RWPE2 (cell line): ENCODE data around the gene SGTB.

Experiments used
- ATAC-seq: fragments of 200-7000 bp; cut with Tn5 transposase; 3 replicates; pipeline ENCODE4 v1.9.1; 2021; ENCODE audit warnings: low read depth
- DNase-seq: peaks from one replicate; pipeline ENCODE4 v3.0.0-alpha.2; 2020; ENCODE audit warnings: low spot score
- H3K27ac ChIP-seq: fragments of 450-650 bp; 2 replicates; pipeline ENCODE4 v1.5.1; 2017; ENCODE audit warnings: mild to moderate bottlenecking; ENCODE audit not compliant: poor library complexity, severe bottlenecking
- H3K27me3 ChIP-seq: fragments of 250-450 bp; sonication (Bioruptor Pico); 2 replicates; pipeline ENCODE4 v1.5.1; 2021; ENCODE audit warnings: mild to moderate bottlenecking, moderate library complexity; ENCODE audit not compliant: insufficient read depth, poor library complexity, severe bottlenecking
- H3K36me3 ChIP-seq: fragments of 250-450 bp; sonication (Bioruptor Pico); 2 replicates; pipeline ENCODE4 v1.5.1; 2020; ENCODE audit warnings: low read depth, mild to moderate bottlenecking, moderate library complexity
- H3K4me1 ChIP-seq: fragments of 250-450 bp; sonication (Bioruptor Pico); 2 replicates; pipeline ENCODE4 v1.5.1; 2021; ENCODE audit warnings: mild to moderate bottlenecking, moderate library complexity; ENCODE audit not compliant: insufficient read depth, poor library complexity, severe bottlenecking
- H3K4me3 ChIP-seq: fragments of 250-450 bp; sonication (Bioruptor Pico); 2 replicates; pipeline ENCODE4 v1.5.1; 2021; ENCODE audit warnings: mild to moderate bottlenecking, moderate library complexity; ENCODE audit not compliant: severe bottlenecking
- H3K9me3 ChIP-seq: fragments of 250-450 bp; sonication (Bioruptor Pico); 2 replicates; pipeline ENCODE4 v1.5.1; 2021; ENCODE audit warnings: mild to moderate bottlenecking, moderate library complexity; ENCODE audit not compliant: severe bottlenecking
- CTCF ChIP-seq: fragments of 450-650 bp; IDR thresholded peaks from one replicate; pipeline ENCODE4 v1.5.1; 2017; ENCODE audit warnings: mild to moderate bottlenecking, moderate library complexity; ENCODE audit not compliant: poor library complexity, severe bottlenecking

The SGTB gene

GRCh38 chr5:65708145-65708544, 13.8 kb downstream of the SGTB start:
- Histone ChIP-seq H3K27ac (no peak overlapping the region), H3K36me3 (peaks cover 29% of the 10 kb centered on the region), H3K4me3 (no peak overlapping the region), H3K9me3 (no peaks in the 10 kb centered on the region), H3K4me1 (no peaks in the 10 kb centered on the region), H3K27me3 (no peaks in the 10 kb centered on the region)
- DNase-seq (no peak), ATAC-seq (no peak)
- TF ChIP-seq CTCF: no peak

GRCh38 chr5:65707663-65708062, 14.2 kb downstream of the SGTB start:
- no peak for ATAC-seq

GRCh38 chr5:65704621-65705239, 17.2 kb downstream of the SGTB start:
- DNase-seq (no peak), ATAC-seq (no peak)
- TF ChIP-seq CTCF: no peak
- Histone ChIP-seq H3K4me3 (no peak overlapping the region), H3K27ac (no peak overlapping the region), H3K9me3 (no peaks in the 10 kb centered on the region), H3K4me1 (no peaks in the 10 kb centered on the region), H3K36me3 (peaks cover 19% of the 10 kb centered on the region), H3K27me3 (no peaks in the 10 kb centered on the region)

More at GRCh38 chr5:65707663-65708062, 14.2 kb downstream of the SGTB start:
- no peaks in the 10 kb centered on the region for H3K4me1 ChIP-seq
- TF ChIP-seq CTCF: no peak
- no peak for DNase-seq
- H3K27me3 ChIP-seq: no peaks in the 10 kb centered on the region
- H3K36me3 ChIP-seq: peaks cover 29% of the 10 kb centered on the region
- H3K4me3 ChIP-seq: no peak overlapping the region
- H3K27ac ChIP-seq: no peak overlapping the region
- no peaks in the 10 kb centered on the region for H3K9me3 ChIP-seq

GRCh38 chr5:65702036-65702435, 19.9 kb downstream of the SGTB start:
- DNase-seq (no peak), ATAC-seq (no peak)
- Histone ChIP-seq H3K9me3 (no peaks in the 10 kb centered on the region), H3K27me3 (no peaks in the 10 kb centered on the region), H3K4me3 (no peak overlapping the region), H3K4me1 (no peaks in the 10 kb centered on the region), H3K27ac (no peak overlapping the region), H3K36me3 (peaks cover 16% of the 10 kb centered on the region)
- no peak for TF ChIP-seq CTCF

GRCh38 chr5:65699338-65699737, 22.6 kb downstream of the SGTB start:
- Histone ChIP-seq H3K27me3 (no peaks in the 10 kb centered on the region), H3K4me3 (no peak overlapping the region), H3K4me1 (no peaks in the 10 kb centered on the region), H3K27ac (no peak overlapping the region), H3K36me3 (peaks cover 22% of the 10 kb centered on the region), H3K9me3 (no peaks in the 10 kb centered on the region)
- no peak for DNase-seq
- TF ChIP-seq CTCF: no peak
- ATAC-seq: no peak
